Omental fat pad (tissue), 4 donors: ENCODE results near the gene STK10. TPM values are rescaled to one million over a fixed set of nuclear protein-coding genes. Genes with fewer than 3 reads are reported as not detected.
A peak's percentile ranks its signal among the peaks of the same experiment; 100 is the strongest.

Experiments
- ATAC-seq: fragments of 150-250 bp; one replicate; pipeline ENCODE4 v1.9.1; 2016; ENCODE audit warnings: mild to moderate bottlenecking, moderate library complexity; ENCODE audit not compliant: low FRiP score
- DNase-seq: peaks from one replicate; pipeline ENCODE4 v3.0.0-alpha.2; 2019; ENCODE audit warnings: low spot score
- CTCF ChIP-seq, 3 donors: fragments of 450-650 bp; IDR thresholded peaks; one replicate each; pipeline ENCODE4 v1.5.1; 2016 to 2017; ENCODE audit warnings: antibody characterized with exemption in 3 of 3, mild to moderate bottlenecking in 3 of 3, moderate library complexity in 2 of 3
- total RNA-seq, 4 donors: library from RNA; depleted of rRNA; stranded (reverse); fragments of >200 nt; gene quantifications; one replicate each; pipeline ENCODE4 v1.1.0, GENCODE V29; 2016

STK10 gene
- total RNA-seq, 4 donors from 2014 or later: 26.4 to 110 (median 52.4) TPM

DNA sequence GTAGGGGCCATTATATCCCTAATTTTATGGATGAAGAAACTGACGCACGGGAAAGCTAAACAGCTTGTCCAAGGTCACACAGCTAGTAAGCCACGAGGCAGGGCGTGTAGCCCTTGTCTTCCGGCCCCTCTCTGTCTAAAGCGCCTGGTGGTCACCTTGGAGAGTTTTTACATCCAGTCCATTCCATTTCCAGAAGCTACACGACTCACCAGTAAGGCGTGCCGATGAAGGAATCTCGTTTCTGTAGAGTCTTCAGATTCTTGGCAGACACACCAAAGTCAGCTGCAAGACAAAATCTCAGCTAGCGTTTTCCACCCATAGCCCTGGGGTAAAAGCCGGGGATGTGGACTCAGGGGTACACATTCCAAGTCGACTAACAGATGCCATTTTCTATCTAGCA is 80.5 kb downstream of the STK10 start:
- no peak for TF ChIP-seq CTCF (IDR thresholded peaks at IDR 0.05)
- ATAC-seq: no peak
- DNase-seq: no peak

DNA sequence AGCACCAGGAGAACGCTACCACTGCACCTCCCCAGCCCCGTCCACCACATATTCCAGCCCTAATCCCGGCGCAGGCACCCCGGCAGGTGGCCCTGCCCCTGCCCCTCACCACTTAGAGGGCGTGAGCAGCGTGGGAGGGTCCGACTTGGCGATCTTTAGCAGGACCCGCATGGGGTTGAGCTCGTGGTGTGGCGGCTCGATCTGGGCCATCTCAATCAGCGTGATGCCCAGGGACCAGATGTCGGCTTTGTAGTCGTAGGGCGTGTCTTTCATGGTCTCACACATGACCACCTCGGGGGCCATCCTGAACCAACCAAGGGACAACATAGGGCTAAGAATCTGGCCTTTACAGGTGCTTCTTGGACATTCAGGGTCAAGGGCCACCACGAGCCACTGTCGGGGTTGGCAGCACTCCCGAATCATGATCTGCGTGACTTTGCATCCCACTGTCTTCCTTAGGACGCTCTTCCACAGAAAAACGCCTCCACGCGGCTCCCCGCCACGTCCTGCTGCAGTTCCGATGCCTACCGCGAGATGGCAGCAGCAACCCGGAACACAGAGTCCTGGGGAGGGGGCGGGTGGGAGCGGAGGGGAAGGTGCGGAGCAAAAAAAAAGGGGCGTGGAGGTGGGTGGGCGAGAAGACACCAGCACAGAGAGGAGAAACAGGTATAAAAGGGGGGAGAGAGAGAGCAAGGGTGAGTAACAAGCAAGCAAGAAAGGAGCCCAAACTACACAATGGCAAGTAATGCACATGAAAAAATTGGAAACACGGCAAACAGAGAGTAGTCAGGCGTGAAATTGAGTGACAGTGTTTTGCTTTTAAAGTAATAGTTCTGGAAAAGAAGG is 81.3 kb downstream of the STK10 start:
- peak in 2 of 3 donors; percentile 67 to 70 for TF ChIP-seq CTCF (IDR thresholded peaks at IDR 0.05)
- DNase-seq (peak; percentile 89), ATAC-seq (no peak)

DNA sequence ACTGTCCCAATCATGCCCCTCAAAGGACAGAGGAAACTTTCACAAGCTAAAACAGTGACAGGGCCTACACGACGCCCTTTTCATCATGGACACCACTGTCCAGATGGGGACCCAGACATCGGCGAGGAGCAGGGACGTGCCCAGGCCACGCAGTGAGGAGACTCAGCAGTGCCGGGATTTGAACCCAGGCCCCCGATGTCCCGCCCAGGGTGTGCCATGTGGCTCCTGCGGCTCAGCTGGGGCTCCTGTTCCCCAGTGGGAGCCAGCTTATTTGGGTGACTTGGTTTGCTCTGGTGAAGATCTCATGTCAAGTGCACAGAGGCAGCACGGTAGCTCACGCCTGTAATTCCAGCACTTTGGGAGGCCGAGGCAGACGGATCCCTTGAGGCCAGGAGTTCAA is 82.2 kb downstream of the STK10 start:
- TF ChIP-seq CTCF (IDR thresholded peaks at IDR 0.05): no peak
- no peak for ATAC-seq
- no peak for DNase-seq

DNA sequence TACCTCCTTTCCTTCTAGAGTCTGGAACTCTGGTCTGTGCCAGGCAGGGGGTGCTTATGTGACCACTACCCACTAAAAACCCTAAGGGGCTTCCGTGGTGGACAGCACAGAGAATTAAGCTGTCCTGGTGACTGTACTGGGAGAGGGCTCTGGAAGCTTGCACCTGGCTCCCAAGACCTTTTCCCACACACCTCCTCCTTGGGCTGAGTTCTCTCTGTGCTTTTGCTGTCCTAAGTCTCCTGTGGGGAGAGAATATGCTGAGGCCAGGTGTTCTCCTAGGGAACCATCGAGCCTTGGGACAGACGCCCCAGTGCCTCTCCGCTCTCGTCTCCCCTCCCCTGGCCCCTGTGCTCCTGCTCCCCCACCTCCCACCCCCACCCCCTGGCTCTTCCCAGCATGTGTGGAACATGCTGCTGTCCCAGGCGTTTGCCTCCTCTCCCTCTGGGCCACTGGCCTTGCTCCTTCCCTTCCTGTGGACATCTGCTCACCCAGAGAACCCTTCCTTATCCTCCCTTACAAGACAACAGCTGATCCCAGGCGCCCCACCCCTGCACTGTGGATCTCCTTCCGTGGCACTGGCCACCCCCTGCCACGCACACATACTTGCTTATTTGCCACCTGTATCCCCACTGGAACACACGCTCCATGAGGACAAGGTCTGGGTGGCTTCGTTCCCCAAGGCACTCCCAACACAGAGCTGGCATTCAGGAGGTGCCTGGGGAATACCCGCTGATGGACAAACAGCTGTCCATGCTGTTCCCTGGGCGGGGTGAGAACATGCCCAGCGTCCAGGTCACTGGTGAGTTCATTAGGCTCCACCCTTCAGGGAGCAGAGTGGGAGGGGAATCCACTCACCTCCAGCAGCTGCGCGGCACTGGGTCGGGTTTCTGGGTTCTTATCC is 83.0 kb downstream of the STK10 start:
- no peak for DNase-seq
- no peak for TF ChIP-seq CTCF (IDR thresholded peaks at IDR 0.05)
- no peak for ATAC-seq

GRCh38 chr5:172104021-172104420 is 84.0 kb downstream of the STK10 start:
- ATAC-seq (no peak), DNase-seq (no peak)
- TF ChIP-seq CTCF (IDR thresholded peaks at IDR 0.05): no peak

DNA sequence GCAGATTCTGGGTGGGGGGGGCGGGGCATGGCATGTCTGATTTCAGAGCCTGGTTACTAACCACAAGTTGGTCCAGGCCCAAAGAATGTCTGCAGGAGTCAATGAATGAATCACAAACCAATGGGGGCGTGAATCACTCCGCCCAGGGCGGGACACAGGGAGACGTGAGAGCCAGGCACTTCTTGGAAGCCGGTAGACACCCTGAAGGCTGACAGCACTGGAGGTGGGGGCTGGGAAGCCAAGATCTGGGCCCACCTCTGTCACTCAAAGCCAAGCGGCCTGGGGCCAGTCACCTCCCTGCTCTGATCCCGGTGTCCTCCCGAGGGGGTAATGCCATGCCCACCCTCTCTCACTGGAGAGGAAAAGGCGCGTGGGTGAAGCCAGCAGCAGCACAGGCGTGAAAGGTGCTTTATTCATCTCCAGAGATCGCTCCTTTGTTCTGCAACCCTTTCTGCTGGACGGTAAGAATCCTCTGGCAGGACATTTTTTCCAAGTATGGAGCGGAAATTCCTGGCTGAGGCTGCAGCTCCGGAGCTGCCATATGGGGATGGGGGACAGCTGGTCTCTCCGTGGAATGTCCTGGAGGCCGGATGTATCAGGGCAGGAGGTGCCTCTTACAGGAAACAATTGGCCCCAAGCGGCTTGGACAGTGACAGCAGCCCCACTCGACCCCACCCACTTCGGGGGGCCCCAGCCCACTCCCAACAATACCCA is 85.0 kb downstream of the STK10 start:
- DNase-seq (peak; percentile 75), ATAC-seq (peak; percentile 83)
- TF ChIP-seq CTCF (IDR thresholded peaks at IDR 0.05): no peak
